Sigmoid colon (tissue), 7 donors: Measurements from ENCODE around the gene ZBTB8OS. TPM values are rescaled to one million over a fixed set of nuclear protein-coding genes. Genes with fewer than 3 reads are reported as not detected.
"Not testable (repeated sequence)": the region's sequence is repeated elsewhere in the genome, so short reads cannot be mapped to it uniquely, and the experiment has no call there.

Experiments
- DNase-seq: peaks from one replicate; pipeline ENCODE4 v3.0.0-alpha.2; 2019
- H3K27ac ChIP-seq, 4 donors: fragments of 200-600 bp; sonication (generic); one replicate each; pipeline ENCODE4 v1.5.1; 2016 to 2019; ENCODE audit warnings: mild to moderate bottlenecking in 1 of 4
- H3K27me3 ChIP-seq, 3 donors: fragments of 200-600 bp; sonication (generic); one replicate each; pipeline ENCODE4 v1.5.1; 2019; ENCODE audit warnings: mild to moderate bottlenecking in 1 of 3
- H3K36me3 ChIP-seq, 4 donors: fragments of 200-600 bp; sonication (generic); one replicate each; pipeline ENCODE4 v1.5.1; 2016 to 2019
- H3K4me1 ChIP-seq, 4 donors: fragments of 200-600 bp; sonication (generic); one replicate each; pipeline ENCODE4 v1.5.1; 2017 to 2019
- H3K4me3 ChIP-seq, 4 donors: fragments of 200-600 bp; sonication (generic); one replicate each; pipeline ENCODE4 v1.5.1; 2017 to 2019; ENCODE audit warnings: mild to moderate bottlenecking in 2 of 4, moderate library complexity in 1 of 4
- H3K9me3 ChIP-seq, 4 donors: fragments of 200-600 bp in 3 of 4; sonication (generic) in 3 of 4; one replicate each; pipeline versions ENCODE4 v1.5.1 to v1.6.1; 2013 to 2019
- EP300 ChIP-seq, 4 donors: sonication (generic); formaldehyde crosslinking; IDR thresholded peaks; one replicate each; pipeline ENCODE4 v1.6.1; 2017; ENCODE audit warnings: antibody characterized with exemption in 4 of 4
- POLR2A ChIP-seq, 2 donors: fragments of 450-650 bp; IDR thresholded peaks; one replicate each; pipeline ENCODE4 v1.6.1; 2016; ENCODE audit warnings: antibody characterized with exemption in 2 of 2, mild to moderate bottlenecking in 2 of 2, moderate library complexity in 2 of 2
- POLR2AphosphoS5 ChIP-seq, 4 donors: sonication (generic); formaldehyde crosslinking; IDR thresholded peaks; one replicate each; pipeline ENCODE4 v1.6.1; 2017; ENCODE audit warnings: antibody characterized with exemption in 4 of 4
- WGBS, 2 donors: extraction: QIAGEN DNeasy Blood & Tissue Kit; methylation state at CpG; one replicate each; pipeline ENCODE4 v1.1.7; 2013; 5-methylcytosine and 5-hydroxymethylcytosine counted together
- intact Hi-C: fragments of 100-400 bp; cut with DNase I; formaldehyde crosslinking; loops from one replicate; pipeline ENCODE4 v1.15.1; 2023
- polyA plus RNA-seq, 3 donors: library from polyadenylated mRNA; stranded (reverse); fragments of 200-250 nt; gene quantifications; one replicate each; pipeline ENCODE4 v1.2.3, GENCODE V29; 2013
- total RNA-seq, 4 donors: library from RNA; depleted of rRNA; stranded (reverse); fragments of >200 nt; gene quantifications; one replicate each; pipeline ENCODE4 v1.1.0, GENCODE V29; 2016
- TF ChIP-seq, protein P1 (sequence below), 4 experiments: fragments of 450-650 bp in 3 of 4; fragments of 200-600 bp in 1 of 4; IDR thresholded peaks; one replicate each; pipeline ENCODE4 v1.5.1; 2016 to 2019; ENCODE audit warnings: antibody characterized with exemption in 4 of 4, mild to moderate bottlenecking in 3 of 4, moderate library complexity in 2 of 4
- donor health status: healthy with polysubstance abuse.
- donor health status: Bipolar disorder and iron deficiency.
- donor health status: healthy.

ZBTB8OS gene
- total and polyA plus RNA-seq, 7 donors, result 19.9 to 97.3 (median 40.3) TPM

DNA sequence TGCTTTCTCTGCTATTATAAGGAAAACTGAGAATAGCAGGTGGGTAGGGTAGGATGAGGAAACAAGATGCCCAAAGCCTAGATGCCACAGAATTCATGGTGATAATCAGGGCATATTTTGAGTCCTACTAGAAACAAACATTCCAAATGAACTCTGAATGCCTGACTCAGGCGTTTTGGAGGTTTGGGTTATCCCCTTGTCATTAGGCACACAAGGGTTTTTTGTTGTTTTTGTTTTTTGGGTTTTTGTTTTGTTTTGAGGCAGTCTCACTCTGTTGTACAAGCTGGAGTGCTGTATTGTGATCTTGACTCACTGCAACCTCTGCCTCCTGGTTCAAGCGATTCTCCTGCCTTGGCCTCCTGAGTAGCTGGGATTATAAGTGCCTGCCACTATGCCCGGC, 33.0 kb upstream of the ZBTB8OS start:
- peaks cover 7 to 66% (median 18%) of the 10 kb centered on the region in 4 donors for H3K36me3 ChIP-seq
- 75 to 84% methylated on average over 3 of the region's 3 CpGs for WGBS, 2 donors
- TF ChIP-seq, protein P1, sequence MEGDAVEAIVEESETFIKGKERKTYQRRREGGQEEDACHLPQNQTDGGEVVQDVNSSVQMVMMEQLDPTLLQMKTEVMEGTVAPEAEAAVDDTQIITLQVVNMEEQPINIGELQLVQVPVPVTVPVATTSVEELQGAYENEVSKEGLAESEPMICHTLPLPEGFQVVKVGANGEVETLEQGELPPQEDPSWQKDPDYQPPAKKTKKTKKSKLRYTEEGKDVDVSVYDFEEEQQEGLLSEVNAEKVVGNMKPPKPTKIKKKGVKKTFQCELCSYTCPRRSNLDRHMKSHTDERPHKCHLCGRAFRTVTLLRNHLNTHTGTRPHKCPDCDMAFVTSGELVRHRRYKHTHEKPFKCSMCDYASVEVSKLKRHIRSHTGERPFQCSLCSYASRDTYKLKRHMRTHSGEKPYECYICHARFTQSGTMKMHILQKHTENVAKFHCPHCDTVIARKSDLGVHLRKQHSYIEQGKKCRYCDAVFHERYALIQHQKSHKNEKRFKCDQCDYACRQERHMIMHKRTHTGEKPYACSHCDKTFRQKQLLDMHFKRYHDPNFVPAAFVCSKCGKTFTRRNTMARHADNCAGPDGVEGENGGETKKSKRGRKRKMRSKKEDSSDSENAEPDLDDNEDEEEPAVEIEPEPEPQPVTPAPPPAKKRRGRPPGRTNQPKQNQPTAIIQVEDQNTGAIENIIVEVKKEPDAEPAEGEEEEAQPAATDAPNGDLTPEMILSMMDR (IDR thresholded peaks at IDR 0.05), result no peak
- TF ChIP-seq POLR2AphosphoS5 (IDR thresholded peaks at IDR 0.05) (no peak), POLR2A (IDR thresholded peaks at IDR 0.05) (no peak), EP300 (IDR thresholded peaks at IDR 0.05) (no peak)
- peak overlapping the region; percentile 64 to 78 (median 66) for H3K27ac ChIP-seq
- peaks cover 0 to 54% (median 39%) of the 10 kb centered on the region in 4 donors for H3K4me1 ChIP-seq
- H3K27me3 ChIP-seq, result no peaks in the 10 kb centered on the region
- no peaks in the 10 kb centered on the region for H3K9me3 ChIP-seq
- peak; percentile 3 for DNase-seq
- intact Hi-C loops, result no loop called here
- no peak overlapping the region for H3K4me3 ChIP-seq

GRCh38 chr1:32681999-32682398, 31.6 kb upstream of the ZBTB8OS start:
- H3K4me3 ChIP-seq, result no peak overlapping the region
- H3K36me3 ChIP-seq, result peaks cover 7 to 75% (median 18%) of the 10 kb centered on the region in 4 donors
- H3K9me3 ChIP-seq, result no peaks in the 10 kb centered on the region
- peak overlapping the region; percentile 8 to 78 (median 60) for H3K27ac ChIP-seq
- H3K4me1 ChIP-seq, result peaks cover 0 to 49% (median 35%) of the 10 kb centered on the region in 4 donors
- WGBS, 2 donors, result 14 to 65% methylated on average over 3 of the region's 3 CpGs
- no peak for TF ChIP-seq EP300 (IDR thresholded peaks at IDR 0.05)
- TF ChIP-seq, protein P1 (IDR thresholded peaks at IDR 0.05), result no peak
- no peak for TF ChIP-seq POLR2AphosphoS5 (IDR thresholded peaks at IDR 0.05)
- TF ChIP-seq POLR2A (IDR thresholded peaks at IDR 0.05), result no peak
- intact Hi-C loops, result no loop called here
- no peaks in the 10 kb centered on the region for H3K27me3 ChIP-seq
- no peak for DNase-seq

DNA sequence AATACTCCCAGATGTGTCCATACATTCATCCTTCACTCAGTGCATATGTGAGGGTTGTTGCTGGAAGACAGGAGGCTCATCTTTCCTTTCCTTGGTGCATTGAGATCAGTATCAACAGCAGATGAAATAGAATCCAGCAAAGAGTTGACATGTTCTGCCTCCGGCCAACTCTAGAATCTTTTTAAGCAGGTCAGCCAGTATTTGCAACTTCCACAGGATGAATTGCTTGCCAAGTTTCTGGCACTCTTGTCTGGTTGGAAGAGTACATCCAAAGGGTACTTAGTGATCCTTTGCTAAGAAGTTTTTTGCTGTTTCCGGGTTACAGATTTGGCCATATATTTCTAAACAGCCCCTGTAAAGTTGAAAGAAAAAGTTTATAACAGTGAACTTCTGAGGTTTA, 31.2 kb upstream of the ZBTB8OS start:
- peaks cover 0 to 49% (median 32%) of the 10 kb centered on the region in 4 donors for H3K4me1 ChIP-seq
- H3K9me3 ChIP-seq, result no peaks in the 10 kb centered on the region
- intact Hi-C loops, result no loop called here
- H3K27ac ChIP-seq, result peak overlapping the region; percentile 8 to 78 (median 60)
- H3K4me3 ChIP-seq, result no peak overlapping the region
- DNase-seq, result peak; percentile 69
- H3K27me3 ChIP-seq, result no peaks in the 10 kb centered on the region
- peaks cover 4 to 75% (median 18%) of the 10 kb centered on the region in 4 donors for H3K36me3 ChIP-seq
- peak in 1 of 4 donors; percentile 53 for TF ChIP-seq POLR2AphosphoS5 (IDR thresholded peaks at IDR 0.05)
- TF ChIP-seq, protein P1 (IDR thresholded peaks at IDR 0.05), result no peak
- no peak for TF ChIP-seq EP300 (IDR thresholded peaks at IDR 0.05)
- TF ChIP-seq POLR2A (IDR thresholded peaks at IDR 0.05), result no peak
- 14 to 52% methylated on average over 2 of the region's 2 CpGs for WGBS, 2 donors

DNA sequence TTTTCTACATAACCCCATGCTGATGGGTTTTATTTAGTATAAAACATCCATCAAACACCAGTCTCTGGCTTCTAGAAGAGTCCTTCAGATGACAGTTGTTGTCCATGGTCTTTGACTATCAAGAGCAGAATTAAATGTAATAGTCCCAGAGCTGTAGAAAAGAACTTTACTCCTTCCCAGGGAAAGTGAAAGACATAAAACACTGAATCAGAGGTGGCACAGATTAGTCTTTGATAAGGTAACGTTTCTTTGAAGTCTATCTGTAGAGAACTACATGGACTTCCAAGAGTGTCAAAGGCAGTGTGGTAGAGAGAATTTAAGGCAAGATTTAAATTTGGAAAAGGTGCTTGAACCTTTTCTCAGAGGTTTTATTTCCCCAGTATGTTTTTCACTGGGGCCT, 30.3 kb upstream of the ZBTB8OS start:
- Histone ChIP-seq H3K27me3 (no peaks in the 10 kb centered on the region), H3K27ac (peak overlapping the region in 2 of 4 donors; percentile 1 to 78), H3K4me3 (no peak overlapping the region), H3K4me1 (peaks cover 0 to 49% (median 28%) of the 10 kb centered on the region in 4 donors), H3K9me3 (no peaks in the 10 kb centered on the region), H3K36me3 (peaks cover 3 to 75% (median 18%) of the 10 kb centered on the region in 4 donors)
- 23 to 58% methylated on average over 1 of the region's 1 CpG for WGBS, 2 donors
- intact Hi-C loops, result no loop called here
- no peak for DNase-seq
- no peak for TF ChIP-seq POLR2AphosphoS5 (IDR thresholded peaks at IDR 0.05)
- TF ChIP-seq, protein P1 (IDR thresholded peaks at IDR 0.05), result no peak

DNA sequence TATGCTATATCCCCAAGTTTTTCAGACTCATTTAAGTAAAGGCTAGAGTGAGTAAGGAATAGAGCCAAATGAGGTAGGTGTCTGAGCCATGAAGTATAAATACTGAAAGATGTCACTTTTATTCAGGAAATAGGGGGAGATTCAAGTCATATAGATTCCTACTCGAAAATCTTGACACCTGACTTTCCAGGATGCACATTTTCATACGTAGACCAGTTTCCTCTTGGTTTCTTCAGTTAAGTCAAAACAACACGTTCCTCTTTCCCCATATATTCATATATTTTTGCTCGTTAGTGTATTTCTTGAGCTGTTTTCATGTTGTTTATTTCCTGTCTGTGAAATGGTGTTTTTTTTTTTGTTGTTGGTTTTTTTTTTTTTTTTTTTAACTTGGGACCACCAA, 29.6 kb upstream of the ZBTB8OS start:
- intact Hi-C loops, DNase-seq, H3K9me3 ChIP-seq, H3K27me3 ChIP-seq, H3K4me3 ChIP-seq, H3K27ac ChIP-seq: not testable (repeated sequence)
- Histone ChIP-seq H3K4me1 (peaks cover 0 to 42% (median 23%) of the 10 kb centered on the region in 4 donors), H3K36me3 (peaks cover 6 to 76% (median 20%) of the 10 kb centered on the region in 4 donors)
- 62 to 87% methylated on average over 4 of the region's 4 CpGs for WGBS, 2 donors
